IMR-90 (cell line): ENCODE data around the gene AGT. TPM values are rescaled to one million over a fixed set of nuclear protein-coding genes. Genes with fewer than 3 reads are reported as not detected.

Experiments used
- ATAC-seq: fragments of 200-7000 bp; cut with Tn5 transposase; 2 replicates; pipeline ENCODE4 v1.9.1; 2020; ENCODE audit warnings: low read depth, mild to moderate bottlenecking, moderate library complexity
- BruUV-seq: library from RNA; stranded (reverse); fragments of 400-500 nt; replicated peaks from 2 replicates; lab custom pipeline; 2021; lab: Mats Ljungman, UMichigan
- CTCF ChIA-PET: fragments of 300-600 bp; formaldehyde crosslinking; extraction: SDS; loops from one replicate; lab custom pipeline; 2021; ENCODE audit warnings: antibody characterized with exemption; lab: Yijun Ruan, JAX
- POLR2A ChIA-PET: fragments of 300-600 bp; sonication (Branson Sonifier 250); formaldehyde crosslinking; loops from one replicate; lab custom pipeline; 2022; ENCODE audit warnings: antibody characterized with exemption; ENCODE audit not compliant: unreplicated experiment; lab: Charles Lee
- DNase-seq: peaks from one replicate; pipeline ENCODE4 v3.0.0; 2013
- H2AFZ ChIP-seq: replicated peaks from 2 replicates; pipeline ENCODE3; 2013; ENCODE audit warnings: low read length, mild to moderate bottlenecking; ENCODE audit not compliant: poor library complexity
- H2AK5ac ChIP-seq: 2 replicates; pipeline ENCODE4 v1.6.1; 2013; ENCODE audit warnings: low read depth, low read length, inconsistent platforms
- H2AK9ac ChIP-seq: replicated peaks from 2 replicates; pipeline ENCODE3; 2013; ENCODE audit warnings: mild to moderate bottlenecking, low read depth, low read length, moderate library complexity; ENCODE audit not compliant: poor library complexity
- H2BK120ac ChIP-seq: 2 replicates; pipeline ENCODE4 v1.6.1; 2013; ENCODE audit warnings: low read depth, low read length, inconsistent platforms
- H2BK15ac ChIP-seq: 3 replicates; pipeline ENCODE4 v1.6.1; 2013; ENCODE audit warnings: low read depth, low read length, inconsistent platforms
- H2BK20ac ChIP-seq: 2 replicates; pipeline ENCODE4 v1.6.1; 2013; ENCODE audit warnings: low read depth, mild to moderate bottlenecking, inconsistent platforms, low read length, moderate library complexity
- H2BK5ac ChIP-seq: 2 replicates; pipeline ENCODE4 v1.6.1; 2013; ENCODE audit warnings: mild to moderate bottlenecking, low read depth, low read length, inconsistent platforms; ENCODE audit not compliant: poor library complexity, severe bottlenecking
- H3K14ac ChIP-seq: replicated peaks from 2 replicates; pipeline ENCODE4 v1.6.1; 2013; ENCODE audit warnings: low read depth, low read length, inconsistent platforms
- H3K18ac ChIP-seq: 2 replicates; pipeline ENCODE4 v1.6.1; 2013; ENCODE audit warnings: low read depth, low read length, control low read depth
- H3K23ac ChIP-seq: 2 replicates; pipeline ENCODE4 v1.6.1; 2013; ENCODE audit warnings: low read depth, low read length, inconsistent platforms
- H3K27ac ChIP-seq: 2 replicates; pipeline ENCODE4 v1.5.1; 2013; ENCODE audit warnings: mild to moderate bottlenecking, control low read depth, low read length; ENCODE audit not compliant: insufficient read depth
- H3K27me3 ChIP-seq: 2 replicates; pipeline ENCODE4 v1.6.1; 2013; ENCODE audit warnings: low read length; ENCODE audit not compliant: control insufficient read depth, insufficient read depth
- H3K36me3 ChIP-seq: 2 replicates; pipeline ENCODE4 v1.6.1; 2013; ENCODE audit warnings: low read length, mixed read lengths; ENCODE audit not compliant: control insufficient read depth, insufficient read depth
- H3K4ac ChIP-seq: 2 replicates; pipeline ENCODE4 v1.6.1; 2013; ENCODE audit warnings: low read depth, low read length, inconsistent platforms
- H3K4me1 ChIP-seq: 2 replicates; pipeline ENCODE4 v1.6.1; 2013; ENCODE audit warnings: low read length, mixed read lengths; ENCODE audit not compliant: control insufficient read depth, insufficient read depth
- H3K4me2 ChIP-seq: 2 replicates; pipeline ENCODE4 v1.6.1; 2013; ENCODE audit warnings: low read depth, mild to moderate bottlenecking, control low read depth, low read length, moderate library complexity
- H3K4me3 ChIP-seq: 2 replicates; pipeline ENCODE4 v1.5.1; 2013; ENCODE audit warnings: low read depth, mild to moderate bottlenecking, control low read depth, low read length, moderate library complexity; ENCODE audit not compliant: insufficient read depth
- H3K56ac ChIP-seq: 2 replicates; pipeline ENCODE4 v1.6.1; 2013; ENCODE audit warnings: low read length, inconsistent platforms; ENCODE audit not compliant: insufficient read depth; ENCODE audit errors: extremely low read depth
- H3K79me1 ChIP-seq, 2 experiments: 2 replicates each; pipeline ENCODE4 v1.6.1; 2013; ENCODE audit warnings: low read length in 2 of 2, inconsistent platforms in 1 of 2, low read depth in 1 of 2
- H3K9ac ChIP-seq: 2 replicates; pipeline ENCODE4 v1.6.1; 2013; ENCODE audit warnings: low read depth, low read length, control low read depth
- H3K9me1 ChIP-seq: 2 replicates; pipeline ENCODE4 v1.6.1; 2013; ENCODE audit warnings: low read length, inconsistent platforms; ENCODE audit not compliant: insufficient read depth
- H3K9me3 ChIP-seq: 2 replicates; pipeline ENCODE4 v1.6.1; 2013; ENCODE audit warnings: low read length; ENCODE audit not compliant: control insufficient read depth, insufficient read depth
- H4K20me1 ChIP-seq: 2 replicates; pipeline ENCODE4 v1.6.1; 2013; ENCODE audit warnings: low read length, inconsistent platforms; ENCODE audit not compliant: insufficient read depth
- H4K5ac ChIP-seq: 2 replicates; pipeline ENCODE4 v1.6.1; 2013; ENCODE audit warnings: mild to moderate bottlenecking, low read depth, low read length, control low read depth
- H4K8ac ChIP-seq, 2 experiments: 2 replicates each; pipeline ENCODE4 v1.6.1; 2013; ENCODE audit warnings: low read depth in 2 of 2, low read length in 2 of 2, control low read depth in 1 of 2, inconsistent platforms in 1 of 2
- H4K91ac ChIP-seq: 2 replicates; pipeline ENCODE4 v1.6.1; 2013; ENCODE audit warnings: low read depth, low read length, inconsistent platforms; ENCODE audit not compliant: insufficient read depth
- BHLHE40 ChIP-seq: fragments of 150-350 bp; IDR thresholded peaks from 2 replicates; pipeline ENCODE4 v1.6.1; 2016; ENCODE audit warnings: mild to moderate bottlenecking, low read depth, low read length
- CEBPB ChIP-seq: IDR thresholded peaks from 2 replicates; pipeline ENCODE4 v1.6.1; 2012; ENCODE audit warnings: low read depth, low read length, improper control_type of control experiment
- FOS ChIP-seq: fragments of 150-350 bp; IDR thresholded peaks from 2 replicates; pipeline ENCODE4 v1.6.1; 2016; ENCODE audit warnings: low read depth, low read length
- MAFK ChIP-seq: IDR thresholded peaks from 2 replicates; pipeline ENCODE4 v1.6.1; 2012; ENCODE audit warnings: low read depth, low read length, improper control_type of control experiment
- MAZ ChIP-seq: IDR thresholded peaks from 2 replicates; pipeline ENCODE4 v1.6.1; 2012; ENCODE audit warnings: low read depth, mild to moderate bottlenecking, low read length, improper control_type of control experiment, moderate library complexity, borderline replicate concordance
- NFE2L2 ChIP-seq: fragments of 150-350 bp; IDR thresholded peaks from 2 replicates; pipeline ENCODE4 v1.6.1; 2016; ENCODE audit warnings: low read depth, mild to moderate bottlenecking, low read length
- RAD21 ChIP-seq: IDR thresholded peaks from 2 replicates; pipeline ENCODE4 v1.6.1; 2012; ENCODE audit warnings: low read length, improper control_type of control experiment
- RFX5 ChIP-seq: IDR thresholded peaks from 2 replicates; pipeline ENCODE4 v1.8.0; 2012; ENCODE audit warnings: low read depth, mild to moderate bottlenecking, low read length, moderate library complexity
- WGBS, 2 experiments: methylation state at CpG; one replicate each; pipeline versions ENCODE4 v1.1.5 to v1.1.7; 2013; ENCODE audit warnings: missing lambda C conversion rate in 2 of 2; ENCODE audit not compliant: insufficient read length in 1 of 2; ENCODE audit errors: extremely low coverage in 2 of 2; 5-methylcytosine and 5-hydroxymethylcytosine counted together
- dilution Hi-C: fragments of 300-500 bp; cut with HindIII; formaldehyde crosslinking; loops from one replicate; pipeline ENCODE4 v1.14.3; 2018; ENCODE audit warnings: low sequenced_read_pairs; ENCODE audit not compliant: unreplicated experiment
- in situ Hi-C: fragments of 300-500 bp; cut with MboI; formaldehyde crosslinking; loops from 3 replicates; pipeline ENCODE4 v1.14.3; 2019; ENCODE audit warnings: low sequenced_read_pairs, inconsistent platforms, mixed read lengths
- intact Hi-C: fragments of 100-400 bp; cut with micrococcal nuclease; formaldehyde crosslinking; loops from 2 replicates; pipeline ENCODE4 v1.10.0; 2022
- polyA plus RNA-seq, 3 experiments: library from polyadenylated mRNA; depleted of rRNA; stranded (reverse); fragments of >200 nt; gene quantifications; 2 replicates each; pipeline ENCODE4 v1.2.3, GENCODE V29; 2012; ENCODE audit warnings: low replicate concordance in 1 of 3
- total RNA-seq: library from RNA; depleted of rRNA; stranded (reverse); fragments of >200 nt; gene quantifications from 2 replicates; pipeline ENCODE4 v1.2.3, GENCODE V29; 2012
- TF ChIP-seq, protein P1 (sequence below): fragments of 150-350 bp; IDR thresholded peaks from 2 replicates; pipeline ENCODE4 v1.6.1; 2017; ENCODE audit warnings: mild to moderate bottlenecking, antibody characterized with exemption, low read length, low read depth

The AGT gene
- total and polyA plus RNA-seq, 2 of the 4 experiments (the other 2 are of a cell fraction): 0.18 to 0.34 TPM

DNA sequence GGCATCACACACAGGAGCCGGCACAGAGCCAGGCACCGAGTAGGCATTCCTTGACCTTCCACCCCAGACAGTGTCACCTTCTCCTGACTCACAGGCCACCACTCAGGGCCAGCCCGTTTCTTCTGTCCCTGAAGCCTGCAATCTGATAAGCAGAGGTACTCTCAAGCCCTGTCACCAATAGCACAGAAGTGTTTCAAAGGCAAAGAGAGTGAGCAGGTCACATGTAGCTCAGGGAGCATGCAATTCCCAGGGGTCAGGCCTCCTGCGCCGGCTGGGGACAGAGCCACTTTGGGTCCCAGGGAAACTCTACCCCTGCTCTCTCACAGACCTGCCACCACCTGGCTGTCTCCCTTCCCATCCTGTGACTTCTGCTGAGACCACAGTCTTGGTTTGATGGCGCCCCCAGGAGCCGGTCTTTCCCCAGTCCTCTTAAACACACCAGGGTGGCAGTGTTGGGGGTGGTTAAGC lies 46.5 kb upstream of the AGT start:
- CTCF ChIA-PET: no interaction called here

More for the DNA sequence above, 46.5 kb upstream of the AGT start:
- Histone ChIP-seq H2BK15ac (no peak overlapping the region), H3K56ac (no peak overlapping the region), H3K9me3 (no peaks in the 10 kb centered on the region), H4K20me1 (no peaks in the 10 kb centered on the region), H3K4me2 (no peak overlapping the region), H3K27ac (no peak overlapping the region), H2BK5ac (no peak overlapping the region), H3K9ac (no peak overlapping the region), H3K4ac (no peak overlapping the region), H2BK20ac (no peak overlapping the region), H4K5ac (no peak overlapping the region), H3K23ac (no peak overlapping the region), H3K9me1 (peaks cover 3% of the 10 kb centered on the region), H2AFZ (no peak overlapping the region), H3K4me3 (no peak overlapping the region), H2BK120ac (no peak overlapping the region), H3K36me3 (no peaks in the 10 kb centered on the region), H2AK9ac (no peak overlapping the region), H2AK5ac (no peak overlapping the region), H4K8ac (no peak overlapping the region), H3K18ac (no peak overlapping the region), H4K91ac (no peak overlapping the region), H3K4me1 (no peaks in the 10 kb centered on the region; the same call in 1 of the 2 replicates), H3K27me3 (peaks cover 20% of the 10 kb centered on the region), H3K14ac (no peak overlapping the region), H3K79me1 (no peaks in the 10 kb centered on the region)
- intact Hi-C loops: no loop called here
- BruUV-seq: no TSS peak
- in situ Hi-C loops: no loop called here
- TF ChIP-seq MAZ (no peak), RFX5 (no peak), NFE2L2 (no peak), RAD21 (no peak), FOS (no peak), BHLHE40 (no peak), MAFK (no peak), CEBPB (no peak)
- TF ChIP-seq, protein P1, sequence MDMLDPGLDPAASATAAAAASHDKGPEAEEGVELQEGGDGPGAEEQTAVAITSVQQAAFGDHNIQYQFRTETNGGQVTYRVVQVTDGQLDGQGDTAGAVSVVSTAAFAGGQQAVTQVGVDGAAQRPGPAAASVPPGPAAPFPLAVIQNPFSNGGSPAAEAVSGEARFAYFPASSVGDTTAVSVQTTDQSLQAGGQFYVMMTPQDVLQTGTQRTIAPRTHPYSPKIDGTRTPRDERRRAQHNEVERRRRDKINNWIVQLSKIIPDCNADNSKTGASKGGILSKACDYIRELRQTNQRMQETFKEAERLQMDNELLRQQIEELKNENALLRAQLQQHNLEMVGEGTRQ: no peak
- ATAC-seq (no peak), DNase-seq (no peak)
- dilution Hi-C loops: no loop called here
- POLR2A ChIA-PET: no interaction called here
- WGBS, 2 experiments: no CpG with 5 or more reads among the region's 7 CpGs
